ENCODE data around the gene SLC26A2. TPM values are rescaled to one million over a fixed set of nuclear protein-coding genes. Genes with fewer than 3 reads are reported as not detected.

Gene SLC26A2
- total and polyA plus RNA-seq, 4 donors = 5.8 to 25.6 (median 14.1) TPM

- H3K27ac ChIP-seq (ENCODE audit: low read depth in 1 of 2, low read length in 1 of 2) = peak overlapping the region in 1 of 2 donors; percentile 2
- no peak overlapping the region for H3K9ac ChIP-seq (ENCODE audit: insufficient read depth in 1 of 2, low read length in 2 of 2)
- H3K9me3 ChIP-seq (ENCODE audit: control insufficient read depth in 4 of 4, insufficient read depth in 3 of 4, low read length in 3 of 4) = peaks cover 0 to 2% (median under 1%) of the 10 kb centered on the region in 4 donors
- H3K36me3 ChIP-seq (ENCODE audit: control insufficient read depth in 4 of 4, insufficient read depth in 4 of 4, low read length in 4 of 4) = peaks cover 37 to 50% (median 42%) of the 10 kb centered on the region in 4 donors
- ATAC-seq (ENCODE audit: insufficient read depth, low FRiP score) = no peak
- WGBS, 2 donors = 84 to 89% methylated on average over 6 of the region's 6 CpGs
- DNase-seq = no peak
- H3K4me1 ChIP-seq (ENCODE audit: control insufficient read depth in 5 of 5, insufficient read depth in 5 of 5, low read length in 5 of 5) = peaks cover 0 to 3% (median 0%) of the 10 kb centered on the region in 5 donors
- no peaks in the 10 kb centered on the region for H3K27me3 ChIP-seq (ENCODE audit: control insufficient read depth in 3 of 3, insufficient read depth in 3 of 3, low read length in 2 of 3)
- H3K4me3 ChIP-seq = no peak overlapping the region
- no peak for TF ChIP-seq CTCF (IDR thresholded peaks at IDR 0.05; ENCODE audit: control extremely low read depth, extremely low read depth)
Observed at GRCh38 chr5:150009671-150010387, 49.3 kb downstream of the SLC26A2 start.

GRCh38 chr5:150013931-150014330 is 53.4 kb downstream of the SLC26A2 start:
- DNase-seq = no peak
- no peak overlapping the region for H3K4me3 ChIP-seq

GRCh38 chr5:150014456-150014855 is 53.9 kb downstream of the SLC26A2 start:
- H3K36me3 ChIP-seq (ENCODE audit: control insufficient read depth in 4 of 4, insufficient read depth in 4 of 4, low read length in 4 of 4) = peaks cover 37 to 68% (median 54%) of the 10 kb centered on the region in 4 donors
- H3K27me3 ChIP-seq (ENCODE audit: control insufficient read depth in 3 of 3, insufficient read depth in 3 of 3, low read length in 2 of 3) = no peaks in the 10 kb centered on the region
- DNase-seq = no peak
- WGBS, 2 donors = 86 to 89% methylated on average over 3 of the region's 3 CpGs
- TF ChIP-seq CTCF (IDR thresholded peaks at IDR 0.05; ENCODE audit: control extremely low read depth, extremely low read depth) = no peak
- H3K9me3 ChIP-seq (ENCODE audit: control insufficient read depth in 4 of 4, insufficient read depth in 3 of 4, low read length in 3 of 4) = peaks cover 0 to 8% (median 6%) of the 10 kb centered on the region in 4 donors
- H3K27ac ChIP-seq (ENCODE audit: low read depth in 1 of 2, low read length in 1 of 2) = no peak overlapping the region
- H3K4me3 ChIP-seq = no peak overlapping the region
- H3K9ac ChIP-seq (ENCODE audit: insufficient read depth in 1 of 2, low read length in 2 of 2) = no peak overlapping the region
- no peak for ATAC-seq (ENCODE audit: insufficient read depth, low FRiP score)
- H3K4me1 ChIP-seq (ENCODE audit: control insufficient read depth in 5 of 5, insufficient read depth in 5 of 5, low read length in 5 of 5) = no peaks in the 10 kb centered on the region

More at GRCh38 chr5:150013931-150014330, 53.4 kb downstream of the SLC26A2 start:
- H3K27me3 ChIP-seq (ENCODE audit: control insufficient read depth in 3 of 3, insufficient read depth in 3 of 3, low read length in 2 of 3) = no peaks in the 10 kb centered on the region
- no peak overlapping the region for H3K9ac ChIP-seq (ENCODE audit: insufficient read depth in 1 of 2, low read length in 2 of 2)
- H3K36me3 ChIP-seq (ENCODE audit: control insufficient read depth in 4 of 4, insufficient read depth in 4 of 4, low read length in 4 of 4) = peaks cover 37 to 64% (median 52%) of the 10 kb centered on the region in 4 donors
- peaks cover 0 to 8% (median 6%) of the 10 kb centered on the region in 4 donors for H3K9me3 ChIP-seq (ENCODE audit: control insufficient read depth in 4 of 4, insufficient read depth in 3 of 4, low read length in 3 of 4)
- H3K4me1 ChIP-seq (ENCODE audit: control insufficient read depth in 5 of 5, insufficient read depth in 5 of 5, low read length in 5 of 5) = no peaks in the 10 kb centered on the region
- H3K27ac ChIP-seq (ENCODE audit: low read depth in 1 of 2, low read length in 1 of 2) = no peak overlapping the region
- no peak for ATAC-seq (ENCODE audit: insufficient read depth, low FRiP score)
- WGBS, 2 donors = 88 to 94% methylated on average over 4 of the region's 4 CpGs
- TF ChIP-seq CTCF (IDR thresholded peaks at IDR 0.05; ENCODE audit: control extremely low read depth, extremely low read depth) = no peak

All from lung (tissue), 12 donors.